NCI-H2196 (cell line): ENCODE results near the gene NLGN4X.

ENCODE experiments used
- DNase-seq: peaks from one replicate; lab custom pipeline; 2025; ENCODE audit not compliant: unreplicated experiment; lab: John Stamatoyannopoulos, UW

The NLGN4X gene

DNA sequence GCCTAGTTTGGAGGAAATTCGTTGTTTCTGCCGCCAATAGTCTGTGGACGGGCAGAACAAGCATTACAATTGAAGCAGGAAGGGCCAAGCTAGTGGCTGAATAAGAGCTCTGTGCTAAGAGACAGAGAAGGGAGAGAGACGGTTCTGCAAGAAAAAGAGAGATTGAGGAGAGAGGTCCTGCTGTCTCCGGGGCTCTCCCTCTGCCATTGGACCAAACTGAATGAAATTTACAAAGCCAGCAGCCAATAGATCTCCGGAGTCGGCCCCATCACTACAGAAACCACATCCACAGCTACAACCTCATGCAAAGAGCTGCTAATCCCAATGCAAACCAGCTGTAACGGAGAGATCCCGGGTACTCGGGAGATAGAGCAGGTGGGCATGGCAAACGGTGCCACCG lies at the start of gene NLGN4X:
Gene NLGN4X (minus strand): TSS at position 148 of the 400 bp plus-strand sequence. CDS start 77,401 bp downstream, outside the sequence.
- DNase-seq, result no peak

DNA sequence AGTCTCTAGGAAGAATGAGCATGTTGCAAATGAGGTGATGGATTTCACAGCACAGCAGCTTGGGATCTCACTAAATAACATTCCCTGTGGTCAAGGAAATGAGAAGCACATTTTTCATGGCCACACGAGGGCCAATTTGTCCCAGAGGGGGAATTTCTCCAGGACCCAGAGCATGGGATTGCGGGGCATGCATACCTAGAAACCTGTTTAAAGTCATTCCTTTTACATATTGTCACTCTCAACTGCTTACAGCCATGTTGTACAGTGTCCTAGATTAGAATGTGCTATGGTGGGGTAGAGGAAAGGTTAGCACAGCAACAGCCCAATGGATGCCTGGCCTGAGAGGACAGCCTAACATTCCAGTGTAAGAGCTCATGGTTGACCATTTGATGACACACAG lies 37.4 kb upstream of the NLGN4X start:
- DNase-seq, result no peak

DNA sequence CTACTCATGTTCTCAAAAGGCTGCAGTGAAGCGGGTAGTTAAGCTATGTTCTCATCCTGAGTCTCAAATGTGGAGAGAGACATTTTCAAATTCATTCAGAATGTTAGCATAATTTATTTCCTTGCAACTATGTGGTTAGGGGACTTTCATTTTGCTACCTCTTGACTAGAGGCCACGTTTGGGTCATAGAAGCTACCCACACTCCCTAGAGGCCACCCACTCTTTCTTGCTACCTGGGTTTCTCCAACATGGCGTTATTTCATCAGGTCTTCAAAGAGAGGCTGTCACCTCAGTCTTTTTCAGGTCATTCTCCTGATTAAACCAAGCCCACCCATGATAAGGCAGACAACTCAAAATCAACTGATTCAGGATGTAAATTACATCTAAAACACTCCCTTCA lies 34.3 kb upstream of the NLGN4X start:
- DNase-seq, result no peak

DNA sequence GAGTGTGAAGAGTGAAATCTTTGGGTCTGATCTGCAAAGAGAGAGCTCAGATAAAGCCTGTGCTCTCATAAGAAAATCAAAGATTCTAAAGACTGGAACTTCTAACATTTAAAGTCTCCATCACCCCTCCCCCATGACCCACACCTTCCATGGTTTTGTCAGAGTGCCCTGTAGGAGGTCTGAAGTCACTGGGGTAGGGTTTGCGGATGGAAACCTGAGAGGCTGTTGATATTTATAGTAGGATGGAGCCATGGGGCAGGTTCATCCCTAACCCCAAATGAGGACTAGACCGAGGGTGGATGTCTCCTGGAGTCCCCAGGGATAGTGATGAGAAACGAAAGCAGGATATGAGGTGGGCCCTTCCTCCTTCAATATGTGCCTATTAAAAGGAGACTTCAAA lies 28.4 kb upstream of the NLGN4X start:
- no peak for DNase-seq

DNA sequence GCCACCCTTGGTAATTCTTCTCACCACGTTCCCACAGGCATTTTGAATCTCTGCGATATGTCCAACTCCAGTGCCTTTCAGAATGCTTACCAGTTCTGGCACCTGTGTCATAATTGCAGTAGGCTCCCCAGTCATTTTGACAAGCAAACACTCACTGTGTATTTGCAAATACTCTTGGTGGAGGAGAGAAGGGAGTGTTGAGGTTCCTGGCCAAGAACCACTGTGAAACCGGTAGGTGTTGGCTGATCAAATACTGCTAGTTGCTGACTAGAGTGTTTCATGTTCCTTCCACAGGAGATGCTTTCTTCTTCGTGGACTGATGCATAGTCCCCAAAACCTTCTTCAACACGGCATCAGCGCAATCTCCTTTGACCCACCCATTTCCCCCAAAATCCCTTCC lies 16.0 kb upstream of the NLGN4X start:
- no peak for DNase-seq

DNA sequence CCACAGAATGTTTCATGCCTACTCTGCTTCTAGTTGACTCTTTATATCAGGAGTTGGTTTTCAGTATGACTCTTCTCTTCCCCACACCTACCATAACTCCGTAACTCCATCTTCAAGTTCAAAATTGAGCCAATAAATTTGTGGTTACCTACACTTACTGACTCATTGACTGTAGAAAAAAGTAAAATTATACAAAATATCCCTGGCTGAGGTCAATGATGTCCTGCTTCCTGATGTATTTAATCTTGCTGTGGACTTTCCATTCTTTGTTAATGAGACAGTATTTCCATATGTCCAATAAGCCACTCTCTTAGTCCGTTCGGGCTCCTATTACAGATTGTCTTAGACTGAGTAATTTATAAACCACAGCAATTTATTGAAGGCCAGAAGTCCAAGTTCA lies 9.9 kb upstream of the NLGN4X start:
- no peak for DNase-seq

DNA sequence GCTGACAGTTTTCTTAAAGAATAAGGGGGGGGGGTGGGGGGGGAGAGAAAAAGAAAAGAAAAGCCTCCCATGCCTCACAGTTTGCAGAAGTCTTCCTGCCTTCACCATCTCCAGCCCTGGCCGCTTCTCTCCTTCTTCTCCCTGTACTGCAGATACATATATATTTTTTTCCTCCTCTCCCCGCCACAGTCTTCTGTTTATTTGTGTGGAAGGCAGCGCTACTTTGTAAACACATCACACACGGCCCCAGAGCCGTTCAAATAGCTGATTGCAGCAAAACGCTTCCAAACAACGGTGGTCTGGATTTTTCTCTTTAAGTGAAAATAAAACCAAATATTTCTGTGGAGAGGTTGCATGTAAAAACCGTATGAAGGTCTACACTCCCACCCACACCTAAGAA lies 732 bp downstream of the NLGN4X start:
- DNase-seq, result no peak

DNA sequence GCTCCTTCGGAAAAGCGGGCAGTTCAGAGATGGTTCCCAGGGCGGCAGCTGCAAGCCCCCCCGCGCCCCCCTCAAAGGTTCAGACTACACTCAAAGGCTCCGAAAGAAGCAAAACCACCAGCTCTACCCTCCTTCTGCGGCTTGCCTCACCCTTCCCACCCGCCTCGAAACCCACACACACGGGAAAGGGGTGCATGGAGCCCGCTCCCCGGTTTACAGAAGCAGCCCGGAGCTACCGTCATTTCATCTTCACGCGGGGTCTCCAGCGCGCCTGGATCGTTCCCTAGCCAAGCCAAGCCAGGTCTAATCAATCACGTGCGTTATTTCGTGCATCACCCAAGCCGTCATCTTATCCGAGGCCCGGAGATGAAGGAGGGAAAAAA lies 1.2 kb downstream of the NLGN4X start:
- no peak for DNase-seq

DNA sequence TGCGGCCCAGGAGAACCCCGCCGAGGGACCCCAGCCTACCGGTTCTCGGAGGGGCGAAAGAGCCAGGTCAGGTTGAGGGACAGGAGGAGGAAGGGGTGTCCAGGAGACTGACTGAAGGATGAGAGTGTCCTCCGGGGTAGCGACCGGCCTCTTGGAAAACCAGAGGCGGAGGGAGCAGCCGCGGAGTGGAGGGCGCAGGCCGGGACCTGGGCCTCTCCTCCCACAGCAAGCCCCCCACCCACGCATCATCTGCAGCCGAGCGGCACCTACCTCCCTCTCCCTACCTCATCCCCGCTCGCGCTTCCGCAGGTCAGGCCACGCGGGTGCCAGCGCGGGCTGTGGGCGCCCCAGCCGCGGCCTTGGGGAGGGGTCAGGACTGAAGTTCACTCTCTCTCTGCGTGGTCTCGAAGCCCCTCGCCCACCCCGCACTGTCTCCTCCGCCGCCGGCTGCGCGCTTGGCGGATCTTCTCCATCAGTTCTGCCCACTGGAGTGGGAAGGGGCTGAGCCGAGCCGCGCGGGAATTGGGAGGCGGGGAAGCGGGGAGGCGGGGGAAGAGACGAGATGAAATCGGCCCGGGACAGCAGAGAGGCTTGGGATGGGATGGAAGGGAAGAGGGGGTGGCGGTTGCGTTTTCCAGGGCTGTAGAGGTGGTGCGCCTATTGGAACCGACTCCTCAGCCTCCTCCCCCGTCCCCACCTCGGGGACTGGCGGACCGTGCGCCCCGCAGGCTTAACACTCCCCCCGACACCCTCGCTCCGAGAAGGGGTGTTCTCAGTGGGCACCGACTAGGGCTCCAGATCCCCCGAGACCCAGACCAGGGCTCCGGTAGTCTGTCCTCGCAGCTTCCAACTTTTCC lies 1.8 kb downstream of the NLGN4X start:
- no peak for DNase-seq

DNA sequence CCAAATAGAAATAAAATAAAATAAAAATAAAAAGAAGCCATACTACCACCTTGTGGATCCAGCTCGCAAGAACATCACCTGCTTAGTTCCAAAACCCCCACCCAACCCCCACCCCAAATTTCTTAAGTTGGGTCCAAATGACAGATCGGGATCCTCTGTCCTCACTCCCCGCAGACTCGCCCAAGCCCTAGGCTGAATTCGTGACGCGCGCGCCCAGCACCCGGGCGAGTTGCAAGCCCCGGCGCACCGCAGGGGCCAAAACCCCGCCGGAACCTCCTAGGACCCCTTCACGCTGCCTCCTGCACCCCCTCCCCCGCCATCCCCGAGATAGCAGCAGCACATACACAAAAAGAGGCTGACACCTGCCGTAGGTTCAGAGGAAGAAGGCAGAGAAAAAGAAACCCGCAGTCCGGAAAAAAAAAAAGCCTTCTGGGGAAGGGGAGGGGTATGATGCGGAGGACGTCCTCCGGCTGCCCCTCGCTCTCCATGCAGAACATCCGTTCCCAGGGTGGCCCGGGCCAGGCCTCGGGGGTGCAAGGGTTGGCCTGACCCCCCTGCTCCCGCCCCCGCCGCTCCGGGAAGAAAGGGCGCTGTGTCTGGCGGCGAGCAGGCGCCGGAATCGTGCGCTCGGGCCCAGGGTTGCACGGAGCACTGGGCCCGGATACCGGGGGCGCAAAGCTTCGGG lies 2.6 kb downstream of the NLGN4X start:
- no peak for DNase-seq

DNA sequence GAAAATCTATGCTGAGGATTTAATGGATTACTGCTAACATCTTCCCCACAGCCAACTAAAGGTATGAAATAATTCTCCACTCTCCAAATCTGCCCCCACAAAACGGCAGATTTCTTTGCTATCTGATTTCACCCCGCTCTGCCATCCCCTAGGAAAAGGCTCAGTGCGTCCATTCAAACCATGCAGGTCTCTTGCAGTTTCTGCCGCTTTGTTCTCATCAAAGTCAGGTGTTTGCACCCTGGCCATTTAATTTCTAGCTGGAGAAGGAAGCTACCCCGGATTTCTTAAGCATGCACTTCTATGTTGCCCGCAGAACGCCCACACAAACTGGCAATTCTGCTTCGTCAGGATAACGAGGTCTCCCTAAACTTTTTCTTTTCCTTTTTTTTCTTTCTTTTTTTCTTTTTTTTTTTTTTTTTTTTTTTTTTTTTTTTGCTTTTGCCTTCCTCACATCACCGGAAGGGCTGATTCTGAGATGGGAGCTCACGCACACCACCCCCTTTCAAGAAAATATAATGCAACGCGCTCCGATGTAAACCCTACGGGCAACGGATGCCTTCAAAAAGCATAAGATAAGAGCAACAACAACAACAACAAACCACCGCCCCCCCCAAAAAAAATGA lies 3.3 kb downstream of the NLGN4X start:
- DNase-seq, result no peak

DNA sequence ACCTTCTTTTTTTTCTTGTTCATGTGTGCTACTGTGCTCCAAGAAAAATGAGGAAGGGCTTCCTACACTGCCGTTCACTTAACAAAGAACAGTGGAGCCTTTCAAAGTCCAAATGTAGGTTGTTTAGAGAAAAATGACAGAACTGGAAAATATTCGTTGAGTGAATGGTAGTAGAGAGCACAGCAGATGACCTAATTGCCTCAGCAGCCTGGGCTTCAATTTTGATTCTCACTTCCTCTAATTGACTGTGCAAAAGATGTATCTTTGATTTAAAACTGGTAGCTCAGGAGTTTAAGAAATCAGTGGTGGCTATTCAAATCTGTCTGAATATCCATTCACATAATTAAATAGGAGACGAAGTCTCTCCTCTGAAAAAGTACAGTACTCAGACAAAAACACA lies 5.2 kb downstream of the NLGN4X start:
- no peak for DNase-seq

DNA sequence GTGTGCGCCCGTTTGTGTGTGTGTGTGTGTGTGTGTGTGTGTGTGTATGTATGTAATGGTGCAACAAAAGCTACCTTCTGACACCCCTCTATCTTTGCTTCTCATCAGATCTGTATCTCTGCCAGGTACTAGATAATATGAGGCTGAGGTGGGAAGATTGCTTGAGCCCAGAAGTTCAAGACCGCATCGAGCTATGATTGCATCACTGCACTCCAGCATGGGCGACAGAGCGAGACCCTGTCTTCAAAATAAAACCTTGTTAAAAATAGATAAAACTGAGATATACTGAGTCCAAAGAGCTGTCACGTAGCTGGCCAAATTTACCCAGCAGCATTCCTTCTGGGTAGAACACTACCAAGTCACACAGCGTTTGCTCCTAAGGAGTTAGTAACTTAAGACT lies 18.4 kb downstream of the NLGN4X start:
- no peak for DNase-seq

DNA sequence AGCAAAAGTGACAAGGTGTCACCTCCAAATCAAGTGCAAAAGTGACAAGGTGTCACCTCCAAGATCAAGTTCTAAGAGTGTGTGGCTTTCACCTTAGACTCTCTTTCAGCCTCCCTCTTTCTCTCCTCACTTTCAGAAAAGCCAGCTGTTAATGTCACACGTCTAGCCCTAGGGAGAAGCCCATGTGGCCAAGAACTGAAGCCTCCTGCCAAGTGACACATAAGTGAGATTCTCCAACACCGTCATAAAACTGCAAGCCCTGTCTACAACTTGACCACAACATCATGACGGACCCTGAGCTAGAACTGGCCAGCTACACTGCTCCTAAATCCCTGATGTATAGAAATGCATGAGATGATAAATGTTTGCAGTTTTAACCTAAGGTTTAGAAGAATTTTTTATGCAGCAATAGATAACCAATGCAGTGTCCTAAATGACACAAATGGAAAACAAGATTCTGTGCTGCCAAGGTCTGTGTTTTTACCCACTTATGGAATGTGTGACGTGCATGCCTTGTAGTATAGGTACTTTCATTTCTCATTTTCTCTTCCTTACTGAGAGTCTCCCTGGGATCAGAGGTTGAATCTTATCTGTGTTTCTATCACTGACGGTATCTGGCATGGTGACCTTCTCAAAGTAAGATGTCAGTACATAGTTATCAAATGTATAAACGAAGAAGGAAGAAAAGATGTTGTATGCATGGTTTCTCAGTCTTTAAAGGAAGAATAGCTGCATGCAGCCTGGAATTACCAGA lies 25.0 kb downstream of the NLGN4X start:
- no peak for DNase-seq

DNA sequence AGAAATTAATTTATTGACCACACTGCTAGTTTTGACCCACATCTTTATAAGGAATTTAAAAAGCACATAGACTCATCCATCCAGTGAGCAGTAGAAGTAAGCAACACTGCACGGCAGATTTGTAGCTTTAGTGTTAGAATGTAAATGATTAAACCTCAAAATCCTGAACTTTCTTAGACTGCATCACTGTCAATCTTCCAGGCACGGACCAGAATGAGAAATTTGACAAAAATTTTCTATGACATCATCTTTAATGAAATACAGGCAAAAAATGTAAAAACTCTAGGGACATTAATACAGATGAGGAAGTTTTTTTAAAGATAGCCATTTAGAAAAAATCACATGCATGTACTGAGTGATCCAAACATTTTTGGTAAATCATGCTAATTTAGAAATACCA lies 29.2 kb downstream of the NLGN4X start:
- no peak for DNase-seq

DNA sequence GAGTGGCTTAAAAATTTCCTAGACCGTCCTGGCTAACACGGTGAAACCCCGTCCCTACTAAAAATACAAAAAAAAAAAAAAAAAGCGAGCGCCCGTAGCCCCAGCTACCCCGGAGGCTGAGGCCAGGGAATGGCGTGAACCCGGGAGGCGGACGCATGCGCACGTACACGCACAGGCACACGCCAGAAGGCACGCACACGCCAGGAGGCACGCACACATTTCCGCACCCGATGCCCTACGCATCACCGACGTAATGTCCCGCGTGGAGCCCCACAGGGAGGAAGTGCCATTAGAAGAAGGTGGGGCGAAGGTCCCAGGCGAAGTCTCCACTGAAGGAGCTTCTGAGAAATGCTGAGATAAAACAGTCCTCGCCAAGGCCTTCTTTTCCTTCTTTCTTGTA lies 41.4 kb downstream of the NLGN4X start:
- DNase-seq, result no peak

DNA sequence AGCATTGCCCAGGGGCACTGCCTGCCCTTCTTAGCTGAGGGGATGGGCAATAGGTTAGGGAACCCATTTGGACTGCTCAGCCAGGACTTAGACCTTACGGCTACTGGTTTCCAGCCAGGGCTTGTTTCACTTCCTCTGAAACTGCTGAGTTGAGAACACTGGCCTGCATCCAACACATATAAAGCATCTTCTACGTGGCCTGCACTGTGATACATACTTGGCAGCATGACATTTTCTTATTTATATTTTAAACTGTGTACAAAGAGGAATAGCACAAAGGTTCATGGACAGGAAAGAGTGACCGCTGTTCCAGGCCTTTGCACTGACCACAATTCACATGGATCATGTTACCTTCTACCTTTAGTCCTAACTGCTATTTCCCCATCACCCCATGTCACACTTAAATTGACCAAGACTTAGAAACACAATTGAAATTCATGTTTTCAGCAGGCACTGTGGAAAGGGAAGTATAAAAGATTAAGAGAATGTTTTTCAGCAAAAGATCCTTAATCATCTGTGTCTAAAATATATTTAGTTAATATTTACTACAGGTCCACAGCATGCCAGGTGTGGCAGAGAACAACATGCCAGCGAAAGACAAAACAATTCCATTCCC lies 43.7 kb downstream of the NLGN4X start:
- no peak for DNase-seq

DNA sequence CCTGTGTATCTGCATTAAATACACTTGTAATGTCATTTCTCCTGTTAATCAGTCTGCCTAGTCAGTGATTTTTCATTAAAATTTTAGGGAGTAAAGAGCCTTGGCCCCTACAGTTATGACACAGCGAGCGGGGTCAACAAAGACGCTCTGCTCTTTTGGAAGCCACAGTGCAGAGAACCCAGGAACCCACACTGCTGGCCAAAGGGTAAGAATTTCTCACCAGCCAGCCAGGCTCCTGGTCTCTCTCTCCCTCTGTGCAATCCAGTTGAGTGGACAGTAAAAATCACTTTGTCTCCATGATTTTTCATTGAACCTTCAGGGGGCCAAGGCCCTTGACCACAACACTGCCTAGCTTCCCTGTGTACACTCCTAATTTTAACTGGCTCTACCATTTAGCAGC lies 52.8 kb downstream of the NLGN4X start:
- DNase-seq, result no peak

DNA sequence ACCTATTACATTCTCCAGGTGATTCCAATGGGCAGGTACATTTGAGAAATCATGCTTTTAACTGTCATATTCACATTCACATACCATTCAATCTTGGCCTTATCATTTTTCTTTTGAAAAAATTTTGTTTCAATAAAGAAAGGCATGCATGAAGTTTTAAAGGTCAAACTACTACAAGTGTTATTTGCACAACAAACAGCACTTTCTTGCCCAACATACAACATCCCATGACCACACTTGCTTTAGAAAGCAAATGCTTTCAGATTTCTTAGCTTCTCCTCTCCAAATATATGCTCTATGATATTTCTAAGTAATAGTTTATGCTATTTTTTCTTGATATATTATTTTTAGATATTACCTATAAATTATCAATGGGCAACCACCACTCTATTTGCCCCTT lies 58.2 kb downstream of the NLGN4X start:
- DNase-seq, result no peak

DNA sequence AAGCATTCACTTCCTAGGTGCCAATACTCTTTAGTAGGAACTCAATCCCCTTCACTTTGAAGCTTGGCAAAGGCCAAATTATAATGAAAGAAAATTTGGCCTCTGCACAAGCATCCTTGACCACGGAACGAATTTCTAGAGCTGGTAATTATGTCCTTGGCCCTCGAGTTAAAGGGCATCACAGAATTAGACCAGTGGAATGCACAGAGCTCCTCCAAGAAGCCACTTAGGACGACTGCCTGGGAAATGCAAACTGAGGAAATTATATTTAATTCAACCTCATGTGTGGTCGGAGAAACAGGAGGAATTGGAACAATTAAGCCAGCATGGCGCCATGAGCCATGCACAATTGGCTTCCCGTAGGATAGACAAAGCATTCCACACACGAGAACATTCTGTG lies 59.3 kb downstream of the NLGN4X start:
- no peak for DNase-seq

DNA sequence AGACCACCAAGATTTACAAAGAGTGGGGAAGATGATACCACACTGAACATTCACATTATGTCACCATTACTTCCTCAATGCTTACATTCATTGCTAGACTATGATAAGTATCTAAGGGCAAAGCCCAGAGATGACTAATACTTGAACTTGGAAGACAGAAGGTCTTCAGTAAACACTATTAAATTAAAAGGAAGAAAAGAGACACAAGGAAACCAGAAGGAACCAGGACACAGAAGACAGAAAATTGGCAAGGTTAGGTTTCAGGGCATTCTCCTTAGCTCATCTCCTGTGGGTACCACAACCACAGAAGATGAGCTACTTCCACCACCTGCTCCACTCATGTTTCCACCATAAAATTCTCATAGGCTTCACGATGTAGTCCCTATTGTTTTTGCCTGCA lies 64.9 kb downstream of the NLGN4X start:
- DNase-seq, result no peak
